Measurements from ENCODE around the gene HMGXB4.

DNA sequence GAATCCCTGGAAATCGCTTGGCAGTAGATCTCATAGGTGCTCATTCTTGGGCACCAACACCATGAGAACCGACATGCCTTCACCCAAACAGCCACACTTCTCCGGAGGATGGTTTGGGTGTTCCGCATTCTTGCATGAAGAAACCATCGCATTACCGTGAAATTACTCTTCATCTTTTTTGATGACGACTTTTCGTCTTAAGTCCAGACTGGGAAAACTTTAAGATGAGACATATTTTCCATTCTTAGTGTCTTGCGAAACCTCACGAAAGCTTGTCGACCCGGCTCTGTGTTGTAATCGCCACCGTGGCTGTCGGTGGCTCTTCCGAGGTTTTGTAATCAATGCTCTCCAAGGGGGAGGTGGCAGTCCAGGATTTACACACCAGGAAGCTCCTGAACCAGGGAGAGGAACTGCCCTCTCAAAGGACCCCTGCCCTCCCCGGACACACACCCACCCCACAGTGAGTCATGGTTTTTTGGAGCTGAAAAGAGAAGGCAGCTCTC is 44.1 kb downstream of the HMGXB4 start:
- TF ChIP-seq, protein P1, sequence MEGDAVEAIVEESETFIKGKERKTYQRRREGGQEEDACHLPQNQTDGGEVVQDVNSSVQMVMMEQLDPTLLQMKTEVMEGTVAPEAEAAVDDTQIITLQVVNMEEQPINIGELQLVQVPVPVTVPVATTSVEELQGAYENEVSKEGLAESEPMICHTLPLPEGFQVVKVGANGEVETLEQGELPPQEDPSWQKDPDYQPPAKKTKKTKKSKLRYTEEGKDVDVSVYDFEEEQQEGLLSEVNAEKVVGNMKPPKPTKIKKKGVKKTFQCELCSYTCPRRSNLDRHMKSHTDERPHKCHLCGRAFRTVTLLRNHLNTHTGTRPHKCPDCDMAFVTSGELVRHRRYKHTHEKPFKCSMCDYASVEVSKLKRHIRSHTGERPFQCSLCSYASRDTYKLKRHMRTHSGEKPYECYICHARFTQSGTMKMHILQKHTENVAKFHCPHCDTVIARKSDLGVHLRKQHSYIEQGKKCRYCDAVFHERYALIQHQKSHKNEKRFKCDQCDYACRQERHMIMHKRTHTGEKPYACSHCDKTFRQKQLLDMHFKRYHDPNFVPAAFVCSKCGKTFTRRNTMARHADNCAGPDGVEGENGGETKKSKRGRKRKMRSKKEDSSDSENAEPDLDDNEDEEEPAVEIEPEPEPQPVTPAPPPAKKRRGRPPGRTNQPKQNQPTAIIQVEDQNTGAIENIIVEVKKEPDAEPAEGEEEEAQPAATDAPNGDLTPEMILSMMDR (IDR thresholded peaks at IDR 0.05) = no peak
- no peak for TF ChIP-seq POLR2A (IDR thresholded peaks at IDR 0.05)

Measured in thyroid gland (tissue), 4 donors.